BE2C (cell line): ENCODE data around the gene PSD.

Source experiments
- DNase-seq: peaks from one replicate; pipeline ENCODE4 v3.0.0-alpha.2; 2020
- H3K27me3 ChIP-seq: fragments of 250-450 bp; sonication (Bioruptor Pico); 2 replicates; pipeline ENCODE4 v1.5.1; 2020; ENCODE audit warnings: mild to moderate bottlenecking
- H3K36me3 ChIP-seq: fragments of 250-450 bp; sonication (Bioruptor Pico); 2 replicates; pipeline ENCODE4 v1.5.1; 2020; ENCODE audit warnings: mild to moderate bottlenecking
- H3K4me1 ChIP-seq: fragments of 250-450 bp; sonication (Bioruptor Pico); 2 replicates; pipeline ENCODE4 v1.5.1; 2020
- H3K4me3 ChIP-seq: 2 replicates; pipeline ENCODE4 v1.5.1; 2011; ENCODE audit warnings: low read depth, low read length
- H3K9me3 ChIP-seq: fragments of 250-450 bp; sonication (Bioruptor Pico); 2 replicates; pipeline ENCODE4 v1.5.1; 2020
- TF ChIP-seq, protein P1 (sequence below): IDR thresholded peaks from 2 replicates; pipeline ENCODE4 v1.5.1; 2012; ENCODE audit warnings: mild to moderate bottlenecking, low read depth, low read length

The PSD gene

DNA sequence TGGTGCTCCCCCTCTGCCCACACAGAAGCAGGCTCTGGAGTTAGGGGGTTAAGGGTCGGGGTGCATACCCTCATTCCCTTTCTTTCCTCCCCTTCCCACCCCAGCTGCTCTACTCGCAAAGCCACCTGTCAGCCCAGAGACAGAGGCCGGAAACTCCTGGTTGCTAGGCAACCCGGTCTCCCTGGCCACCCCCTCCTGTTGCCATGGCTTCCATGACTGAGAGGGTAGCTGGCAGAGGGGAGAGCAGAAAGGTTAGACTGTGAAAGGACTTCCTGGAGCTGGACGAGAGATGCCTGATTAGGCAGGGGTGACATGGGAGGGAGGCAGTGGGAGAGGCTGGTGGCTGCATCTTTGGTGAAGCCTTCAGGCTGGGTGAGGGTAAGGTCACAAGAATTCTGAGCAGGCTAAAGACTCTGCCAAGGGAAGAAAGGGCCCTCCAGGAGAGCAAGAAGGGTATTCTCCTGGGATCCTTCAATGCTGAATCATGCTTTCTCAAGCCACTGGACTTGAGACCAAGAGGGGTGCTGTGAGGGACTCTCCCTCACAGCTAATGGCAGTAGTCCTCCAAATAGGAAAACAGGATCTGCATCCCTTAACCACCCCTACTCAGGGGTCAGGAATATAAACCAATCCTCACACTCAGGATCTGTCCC lies 5.4 kb downstream of the PSD start:
- no peaks in the 10 kb centered on the region for H3K9me3 ChIP-seq
- TF ChIP-seq, protein P1, sequence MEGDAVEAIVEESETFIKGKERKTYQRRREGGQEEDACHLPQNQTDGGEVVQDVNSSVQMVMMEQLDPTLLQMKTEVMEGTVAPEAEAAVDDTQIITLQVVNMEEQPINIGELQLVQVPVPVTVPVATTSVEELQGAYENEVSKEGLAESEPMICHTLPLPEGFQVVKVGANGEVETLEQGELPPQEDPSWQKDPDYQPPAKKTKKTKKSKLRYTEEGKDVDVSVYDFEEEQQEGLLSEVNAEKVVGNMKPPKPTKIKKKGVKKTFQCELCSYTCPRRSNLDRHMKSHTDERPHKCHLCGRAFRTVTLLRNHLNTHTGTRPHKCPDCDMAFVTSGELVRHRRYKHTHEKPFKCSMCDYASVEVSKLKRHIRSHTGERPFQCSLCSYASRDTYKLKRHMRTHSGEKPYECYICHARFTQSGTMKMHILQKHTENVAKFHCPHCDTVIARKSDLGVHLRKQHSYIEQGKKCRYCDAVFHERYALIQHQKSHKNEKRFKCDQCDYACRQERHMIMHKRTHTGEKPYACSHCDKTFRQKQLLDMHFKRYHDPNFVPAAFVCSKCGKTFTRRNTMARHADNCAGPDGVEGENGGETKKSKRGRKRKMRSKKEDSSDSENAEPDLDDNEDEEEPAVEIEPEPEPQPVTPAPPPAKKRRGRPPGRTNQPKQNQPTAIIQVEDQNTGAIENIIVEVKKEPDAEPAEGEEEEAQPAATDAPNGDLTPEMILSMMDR = no peak
- H3K36me3 ChIP-seq = no peaks in the 10 kb centered on the region; the same call in 1 of the 2 replicates
- no peak overlapping the region; the same call in 1 of the 2 replicates for H3K4me3 ChIP-seq
- peaks cover 18% of the 10 kb centered on the region for H3K4me1 ChIP-seq
- peak; percentile 83 for DNase-seq
- no peaks in the 10 kb centered on the region for H3K27me3 ChIP-seq

DNA sequence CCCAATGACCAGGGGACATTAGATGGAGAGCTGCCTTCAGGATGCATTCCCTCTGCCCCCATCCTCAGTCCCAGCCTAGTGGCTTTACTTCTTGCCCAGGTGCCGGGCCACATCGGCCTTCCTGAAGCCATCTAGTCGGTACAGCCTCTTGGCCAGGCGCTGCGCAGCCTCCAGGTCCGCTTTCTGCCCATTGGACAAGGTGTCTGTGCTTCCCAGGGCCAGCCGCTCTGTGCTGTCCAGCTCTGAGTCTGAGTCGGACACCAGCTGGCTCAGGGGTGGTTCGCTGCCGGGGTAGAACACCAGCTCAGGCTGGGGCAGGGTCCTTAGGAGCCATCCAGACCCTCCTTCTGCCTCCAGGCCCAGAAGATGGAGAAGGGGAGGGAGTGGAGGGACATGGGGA lies 6.3 kb downstream of the PSD start:
- H3K27me3 ChIP-seq = no peaks in the 10 kb centered on the region
- H3K9me3 ChIP-seq = no peaks in the 10 kb centered on the region
- TF ChIP-seq, protein P1 = no peak

DNA sequence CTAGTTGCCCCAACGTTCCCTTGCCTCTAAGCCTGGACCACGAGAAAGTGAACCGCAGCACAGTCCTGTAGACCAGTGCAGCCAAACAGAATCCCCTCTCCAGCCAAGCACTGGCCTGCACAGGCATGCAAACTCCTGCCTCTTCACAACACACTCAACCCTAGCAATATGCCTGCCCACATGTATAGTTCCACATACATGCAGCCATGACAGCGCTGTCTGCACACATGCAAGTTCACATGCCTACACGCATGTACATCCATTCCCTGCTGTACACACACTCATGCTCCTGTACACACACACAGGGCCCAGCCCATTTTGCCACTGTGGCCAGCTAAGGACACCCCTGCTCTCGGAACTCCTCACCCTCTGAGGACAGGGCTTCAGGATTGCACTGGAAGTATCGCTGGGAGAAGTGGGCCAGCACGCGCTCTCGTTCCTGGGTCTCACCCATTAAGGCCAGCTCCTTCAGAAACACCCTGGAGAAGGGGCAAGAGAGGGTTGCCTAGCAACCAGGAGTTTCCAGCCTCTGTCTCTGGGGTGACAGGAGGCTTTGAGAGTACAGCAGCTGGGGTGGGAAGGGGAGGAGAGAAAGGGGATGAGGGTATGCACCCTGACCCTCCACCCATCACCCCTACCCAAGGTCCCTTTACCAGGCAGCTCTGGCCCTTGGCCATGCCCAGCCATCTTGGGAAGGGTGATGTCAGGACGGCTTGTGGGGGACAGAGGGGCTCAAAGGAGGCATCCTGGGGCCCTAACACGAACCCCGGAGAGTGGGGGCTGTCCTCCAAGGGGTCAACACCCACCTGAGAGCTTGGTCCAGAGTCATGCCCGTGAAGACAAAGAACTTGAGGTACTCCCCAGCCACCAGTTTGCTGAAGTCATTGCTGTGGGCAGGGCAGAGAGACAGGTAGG lies 7.0 kb downstream of the PSD start:
- H3K9me3 ChIP-seq = no peaks in the 10 kb centered on the region
- H3K4me1 ChIP-seq = peaks cover 18% of the 10 kb centered on the region
- DNase-seq = no peak
- peak overlapping the region; percentile 62; the same call in 1 of the 2 replicates for H3K4me3 ChIP-seq
- TF ChIP-seq, protein P1 = no peak
- H3K36me3 ChIP-seq = no peaks in the 10 kb centered on the region; the same call in 1 of the 2 replicates
- H3K27me3 ChIP-seq = no peaks in the 10 kb centered on the region

More for the DNA sequence above, 6.3 kb downstream of the PSD start:
- H3K4me1 ChIP-seq = peaks cover 18% of the 10 kb centered on the region
- no peak for DNase-seq
- no peak overlapping the region for H3K4me3 ChIP-seq
- H3K36me3 ChIP-seq = no peaks in the 10 kb centered on the region; the same call in 1 of the 2 replicates

DNA sequence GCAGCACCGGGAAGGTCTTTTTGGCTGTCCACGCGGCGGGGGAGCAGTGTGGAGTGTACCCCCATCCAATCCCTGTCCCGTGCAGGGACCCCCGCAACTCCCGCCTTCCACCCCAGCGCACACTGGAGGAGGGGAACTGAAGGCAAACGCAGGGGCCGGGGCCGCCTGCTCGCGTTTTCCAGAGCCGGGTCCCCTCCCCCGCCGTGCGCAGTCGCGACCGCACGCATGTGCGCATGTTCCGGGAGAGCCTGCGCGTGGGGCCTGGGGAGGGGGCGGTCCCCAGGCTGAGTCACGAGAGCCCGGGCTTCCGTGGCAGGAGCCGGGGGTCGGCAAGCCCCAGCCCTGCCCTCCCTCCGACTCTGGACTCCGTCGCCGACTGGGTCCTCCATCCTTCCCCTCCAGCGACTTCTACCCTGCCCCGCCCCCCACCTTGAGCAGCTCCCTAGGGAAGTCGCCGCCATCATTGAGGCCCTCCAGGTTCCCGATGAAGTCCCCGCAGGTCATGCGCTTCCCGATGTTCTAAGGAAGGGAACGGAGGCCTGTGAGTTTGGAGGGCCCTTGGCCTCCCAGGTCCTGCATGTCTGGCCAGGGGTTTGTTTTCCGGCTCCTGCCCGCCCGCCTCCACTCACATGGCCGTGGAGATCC lies 8.0 kb downstream of the PSD start:
- H3K4me1 ChIP-seq = peaks cover 18% of the 10 kb centered on the region
- peak overlapping the region; percentile 62 for H3K4me3 ChIP-seq
- peak; percentile 75 for DNase-seq
- H3K27me3 ChIP-seq = no peaks in the 10 kb centered on the region
- H3K36me3 ChIP-seq = no peaks in the 10 kb centered on the region; the same call in 1 of the 2 replicates
- H3K9me3 ChIP-seq = no peaks in the 10 kb centered on the region
- TF ChIP-seq, protein P1 = no peak

DNA sequence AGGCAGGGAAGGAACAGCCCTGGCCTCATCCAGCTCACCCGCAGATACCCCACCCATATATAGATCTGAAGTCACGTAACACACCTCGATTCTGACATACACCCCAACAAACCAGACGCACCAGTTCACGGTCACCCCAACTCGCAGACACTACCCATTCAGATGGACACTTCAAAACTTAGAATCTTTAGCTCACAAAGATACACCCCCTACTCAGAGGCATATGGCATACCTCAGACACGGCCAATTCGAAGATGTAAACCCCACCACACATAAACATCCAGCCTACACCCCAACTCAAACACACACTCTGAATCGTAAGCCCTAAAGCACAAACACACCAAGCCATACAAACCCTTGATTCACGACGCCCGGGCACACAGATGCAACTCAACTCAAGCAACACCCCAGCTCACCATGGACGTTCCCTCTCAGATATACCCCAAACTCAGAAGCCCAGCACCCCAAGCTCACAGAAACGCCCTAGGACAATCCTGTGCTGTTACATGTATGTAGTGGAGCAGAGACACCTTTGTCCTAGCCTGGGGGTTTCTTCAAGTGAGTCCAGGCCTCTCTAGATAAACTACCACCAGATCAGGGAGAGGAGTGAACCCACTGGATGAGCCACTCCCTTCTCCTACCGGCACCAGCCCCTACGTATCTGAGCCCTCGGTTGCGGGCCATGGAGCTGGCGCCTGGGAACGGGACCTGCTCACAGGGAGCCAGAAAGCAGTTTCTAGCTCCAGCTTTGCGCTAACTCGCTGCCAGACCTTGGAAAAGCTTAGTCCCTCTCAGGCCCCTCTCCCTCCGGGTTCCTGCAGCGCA lies 8.8 kb downstream of the PSD start:
- TF ChIP-seq, protein P1 = no peak
- no peaks in the 10 kb centered on the region; the same call in 1 of the 2 replicates for H3K36me3 ChIP-seq
- peak; percentile 32 for DNase-seq
- H3K27me3 ChIP-seq = no peaks in the 10 kb centered on the region
- peaks cover 18% of the 10 kb centered on the region for H3K4me1 ChIP-seq
- peak overlapping the region; percentile 62 for H3K4me3 ChIP-seq
- no peaks in the 10 kb centered on the region for H3K9me3 ChIP-seq
